T1000 (cell line): ENCODE measurements around the gene CHRNB1.

Experiments used
- DNase-seq: peaks from one replicate; lab custom pipeline; 2025; ENCODE audit warnings: mixed read lengths; lab: John Stamatoyannopoulos, UW

Gene CHRNB1, protein sequence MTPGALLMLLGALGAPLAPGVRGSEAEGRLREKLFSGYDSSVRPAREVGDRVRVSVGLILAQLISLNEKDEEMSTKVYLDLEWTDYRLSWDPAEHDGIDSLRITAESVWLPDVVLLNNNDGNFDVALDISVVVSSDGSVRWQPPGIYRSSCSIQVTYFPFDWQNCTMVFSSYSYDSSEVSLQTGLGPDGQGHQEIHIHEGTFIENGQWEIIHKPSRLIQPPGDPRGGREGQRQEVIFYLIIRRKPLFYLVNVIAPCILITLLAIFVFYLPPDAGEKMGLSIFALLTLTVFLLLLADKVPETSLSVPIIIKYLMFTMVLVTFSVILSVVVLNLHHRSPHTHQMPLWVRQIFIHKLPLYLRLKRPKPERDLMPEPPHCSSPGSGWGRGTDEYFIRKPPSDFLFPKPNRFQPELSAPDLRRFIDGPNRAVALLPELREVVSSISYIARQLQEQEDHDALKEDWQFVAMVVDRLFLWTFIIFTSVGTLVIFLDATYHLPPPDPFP

DNA sequence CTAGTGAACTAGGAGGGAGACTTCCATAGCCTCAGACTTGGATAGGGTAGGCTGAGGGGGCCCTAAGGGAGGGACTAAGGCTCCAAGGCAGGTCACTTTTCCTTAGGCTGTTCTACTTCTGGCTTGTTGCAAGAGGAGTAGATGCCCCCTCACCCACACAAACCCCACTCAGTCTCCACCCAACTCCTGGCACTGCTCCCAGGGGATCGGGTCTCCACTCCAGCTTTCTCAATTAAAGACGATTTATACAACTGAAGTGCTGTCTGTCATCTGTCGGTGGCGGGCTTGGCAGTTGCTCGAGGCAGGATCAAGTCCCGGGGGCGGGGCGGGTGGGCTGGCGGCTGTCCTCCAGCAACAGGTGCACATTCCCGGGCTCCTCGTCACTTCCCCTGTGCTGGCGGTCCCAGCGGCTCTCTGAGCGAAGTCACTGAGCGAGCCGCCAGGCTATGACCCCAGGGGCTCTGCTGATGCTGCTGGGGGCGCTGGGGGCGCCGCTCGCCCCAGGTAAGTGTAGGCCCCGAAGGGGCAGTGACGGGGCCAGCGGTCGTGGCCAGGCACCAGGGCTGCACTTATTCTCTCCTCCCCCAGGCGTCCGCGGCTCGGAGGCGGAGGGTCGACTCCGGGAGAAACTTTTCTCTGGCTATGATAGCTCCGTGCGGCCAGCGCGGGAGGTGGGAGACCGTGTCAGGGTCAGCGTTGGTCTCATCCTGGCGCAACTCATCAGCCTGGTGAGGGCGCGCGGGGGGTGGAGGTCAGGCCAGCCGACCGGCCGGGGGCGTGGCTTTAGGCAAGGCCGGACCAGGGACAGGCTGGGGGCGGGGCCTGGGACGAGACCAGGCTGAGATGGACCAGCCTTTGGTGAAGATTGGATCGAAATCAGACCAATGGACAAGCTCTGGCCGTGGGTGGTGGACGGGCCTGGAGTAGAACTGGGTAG is at the start of gene CHRNB1:
CHRNB1 (plus strand) TSS at position 380 of the 937 bp plus-strand sequence; CDS start at position 447, 67 bp downstream.
- no peak for DNase-seq

DNA sequence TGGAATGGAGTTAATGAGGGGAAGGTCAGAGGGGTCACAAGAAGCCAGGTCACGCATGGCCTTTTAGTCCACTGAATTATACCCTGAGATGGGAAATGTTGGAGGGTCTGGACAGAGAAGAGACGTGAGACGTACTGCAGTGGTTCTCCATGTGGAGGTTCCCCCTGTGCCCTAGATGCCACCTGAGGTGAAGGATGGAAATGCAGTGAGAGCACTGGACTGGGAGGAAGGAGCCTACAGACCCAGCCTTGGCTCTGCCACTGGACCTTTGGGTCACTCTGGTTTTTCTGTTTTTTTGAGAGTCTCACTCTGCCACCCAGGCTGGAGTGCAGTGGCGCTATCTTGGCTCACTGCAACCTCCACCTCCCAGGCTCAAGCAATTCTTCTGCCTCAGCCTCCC is 48.7 kb upstream of the CHRNB1 start:
- DNase-seq = no peak

DNA sequence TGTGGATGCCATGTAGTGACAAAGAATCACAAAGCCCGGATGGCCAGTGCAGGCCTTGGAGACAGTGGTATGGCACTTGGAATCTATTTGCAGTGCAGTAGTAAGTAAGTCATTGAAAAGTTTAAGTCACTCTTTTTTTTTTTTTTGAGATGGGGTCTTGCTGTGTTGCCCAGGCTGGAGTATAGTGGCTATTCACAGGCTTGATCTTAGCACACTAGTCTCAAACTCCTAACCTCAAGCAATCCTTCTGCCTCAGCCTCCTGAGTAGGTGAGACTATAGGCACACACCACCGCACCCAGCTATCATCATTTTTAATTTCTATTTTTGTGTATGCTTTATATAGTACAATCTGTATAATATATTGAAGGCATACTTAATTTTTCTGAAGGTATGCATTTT is 46.2 kb upstream of the CHRNB1 start:
- DNase-seq = no peak

DNA sequence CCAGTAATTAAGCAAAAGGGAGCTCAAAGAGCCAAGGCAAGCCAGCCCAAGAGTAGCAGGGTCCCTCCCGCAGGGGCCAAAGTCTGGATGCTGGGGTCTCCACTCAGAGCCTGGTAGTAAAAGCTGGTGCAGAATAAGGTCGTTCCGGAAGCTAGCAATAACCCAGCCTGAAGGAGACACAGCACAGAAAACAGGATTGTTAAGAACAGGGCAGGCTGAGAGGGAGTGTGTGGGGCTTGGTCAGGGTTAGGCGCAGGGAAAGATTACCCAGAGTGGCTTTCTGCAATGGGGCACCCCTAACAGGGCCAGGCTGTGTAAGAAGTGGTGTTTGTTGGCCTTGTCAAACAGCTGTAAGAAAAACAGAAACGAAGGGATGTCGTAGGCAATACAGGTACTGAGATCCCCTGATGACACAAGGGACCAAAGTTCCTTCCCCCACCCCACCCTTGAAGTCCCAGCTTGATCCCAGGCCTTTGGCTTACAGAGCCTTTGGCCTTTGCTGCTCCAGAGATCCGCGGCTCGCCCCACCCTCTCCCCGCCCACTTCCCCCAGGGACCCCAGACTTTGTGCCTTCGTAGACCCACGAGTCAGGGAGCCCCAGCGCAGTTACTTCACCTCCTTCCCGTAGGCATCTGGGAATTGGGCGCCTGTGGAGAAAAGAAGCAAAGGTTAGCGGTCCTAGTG is 41.7 kb upstream of the CHRNB1 start:
- no peak for DNase-seq

DNA sequence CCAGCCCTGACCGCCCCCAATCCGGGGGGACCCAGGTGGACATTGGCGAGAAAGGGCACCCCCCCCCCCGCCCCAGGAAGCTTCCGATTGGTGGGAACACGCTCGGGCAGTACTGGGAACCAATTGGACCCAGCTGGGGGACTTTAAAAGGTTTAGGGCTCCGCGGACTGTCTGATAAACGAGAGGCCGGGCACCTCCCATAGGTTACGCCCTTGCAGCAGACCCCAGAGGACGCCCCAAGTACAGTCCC is 41.2 kb upstream of the CHRNB1 start:
- DNase-seq = no peak

DNA sequence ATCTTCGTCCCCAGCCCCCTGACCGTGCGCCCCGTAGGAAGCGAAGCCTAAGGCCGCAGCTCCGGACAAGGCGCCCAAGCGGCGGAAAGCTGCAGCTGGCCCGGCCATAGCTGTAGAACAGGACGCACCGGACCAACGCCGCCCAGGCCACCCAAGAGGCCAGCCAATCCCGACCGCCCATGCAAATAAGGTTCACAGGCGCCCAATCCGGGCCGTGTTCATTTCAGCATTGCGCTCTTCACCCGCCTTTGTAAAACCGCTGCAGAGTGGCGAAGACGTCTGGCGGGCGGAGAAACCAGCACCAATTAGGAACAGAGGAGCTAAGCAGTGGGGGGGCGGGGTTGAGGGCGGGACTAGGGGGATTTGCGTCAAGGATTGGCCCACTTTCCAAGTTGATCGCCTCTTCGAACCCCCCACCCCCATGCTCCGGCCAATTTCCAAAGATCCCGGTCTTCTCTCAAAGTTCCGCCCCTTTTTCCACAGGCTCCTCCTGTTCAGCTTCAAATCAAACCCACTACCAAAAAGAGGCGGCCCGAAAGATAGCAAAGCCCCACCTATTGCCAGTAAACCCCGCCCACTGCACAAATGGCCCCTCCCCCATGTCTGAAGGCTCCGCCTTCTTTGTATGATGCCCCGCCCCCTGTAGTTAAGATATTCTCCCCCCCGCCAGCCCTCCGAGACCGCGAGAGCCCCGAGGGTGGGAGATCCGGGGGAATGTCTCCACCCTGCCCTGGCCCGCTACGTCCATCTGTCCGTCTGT is 40.7 kb upstream of the CHRNB1 start, which contains the start of gene TMEM256:
TMEM256 (minus strand) TSS at position 121 of the 760 bp plus-strand sequence; CDS start at position 108, 13 bp downstream.
- peak; percentile 98 for DNase-seq

DNA sequence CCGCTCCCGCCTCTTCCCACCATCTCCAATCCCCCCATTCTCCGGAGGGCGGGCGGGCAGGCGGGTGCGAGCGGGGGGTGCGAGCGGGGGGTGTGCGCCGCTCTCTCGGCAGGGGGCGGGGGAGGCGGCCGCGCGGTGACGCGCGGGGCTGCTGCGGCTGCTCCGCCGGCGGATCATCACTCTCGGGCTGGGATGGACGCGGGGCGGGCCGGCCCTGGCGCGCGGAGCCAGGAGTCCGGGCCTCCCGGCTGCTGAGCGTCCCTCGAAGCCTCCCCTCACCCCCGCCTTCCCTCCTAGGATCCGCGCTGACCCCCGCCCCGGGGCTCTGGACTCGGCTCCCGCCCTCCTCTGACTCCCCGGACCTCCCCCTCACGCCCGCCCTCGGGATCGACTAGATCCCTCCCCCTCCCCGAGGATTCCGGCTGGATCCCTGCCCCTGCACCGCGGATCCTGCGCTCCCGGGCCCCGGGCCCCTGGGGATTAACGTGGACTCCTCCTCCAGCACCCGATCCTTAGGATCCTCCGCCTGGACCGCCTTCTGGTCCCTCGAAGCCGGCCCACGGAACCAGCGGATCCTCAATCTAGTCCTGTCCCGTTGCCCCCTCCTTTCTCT is 40.0 kb upstream of the CHRNB1 start:
- DNase-seq = peak; percentile 51

DNA sequence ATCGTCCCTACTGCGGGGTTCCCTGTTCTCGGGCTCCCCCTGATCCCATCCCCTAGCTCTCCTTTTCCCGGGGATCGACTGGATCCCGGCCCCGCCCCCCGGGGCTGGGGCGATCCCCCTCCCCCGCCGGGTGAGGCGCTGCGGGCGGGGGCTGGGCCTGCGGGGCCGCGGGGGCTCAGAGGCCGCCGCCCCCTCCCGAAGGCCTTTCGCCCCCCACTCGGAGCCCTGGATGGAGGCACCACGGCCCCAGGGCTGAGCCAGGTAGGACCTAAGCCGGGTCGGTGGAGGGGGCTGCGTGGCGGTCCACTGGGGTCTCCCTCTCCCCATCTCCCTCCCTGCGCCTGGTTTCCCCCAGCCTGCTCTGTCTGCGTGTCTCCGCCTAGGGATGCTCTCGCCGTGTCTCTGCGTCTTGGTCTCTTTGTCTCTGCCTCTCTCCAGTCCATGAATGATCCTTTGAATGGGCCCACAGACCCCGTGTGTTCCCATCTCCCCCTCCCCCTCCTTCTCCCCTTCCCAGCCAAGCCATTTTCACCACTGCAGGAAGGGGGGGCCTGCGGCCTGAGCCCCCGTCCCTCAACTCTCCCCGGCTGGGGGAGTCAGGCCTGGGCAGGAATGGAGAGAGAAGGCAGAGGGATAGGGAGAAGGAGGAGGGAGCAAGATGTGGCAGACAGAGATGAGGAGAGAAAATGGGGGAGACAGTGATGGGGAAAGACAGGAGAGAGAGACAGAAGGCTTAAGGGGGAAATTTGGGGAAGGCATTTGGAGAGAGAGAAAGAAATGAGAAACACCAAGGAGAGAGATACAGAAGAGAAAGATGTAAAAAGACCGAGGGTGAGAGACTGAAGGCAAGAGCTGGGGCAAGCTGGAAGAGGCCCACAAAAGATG is 39.3 kb upstream of the CHRNB1 start:
- no peak for DNase-seq

DNA sequence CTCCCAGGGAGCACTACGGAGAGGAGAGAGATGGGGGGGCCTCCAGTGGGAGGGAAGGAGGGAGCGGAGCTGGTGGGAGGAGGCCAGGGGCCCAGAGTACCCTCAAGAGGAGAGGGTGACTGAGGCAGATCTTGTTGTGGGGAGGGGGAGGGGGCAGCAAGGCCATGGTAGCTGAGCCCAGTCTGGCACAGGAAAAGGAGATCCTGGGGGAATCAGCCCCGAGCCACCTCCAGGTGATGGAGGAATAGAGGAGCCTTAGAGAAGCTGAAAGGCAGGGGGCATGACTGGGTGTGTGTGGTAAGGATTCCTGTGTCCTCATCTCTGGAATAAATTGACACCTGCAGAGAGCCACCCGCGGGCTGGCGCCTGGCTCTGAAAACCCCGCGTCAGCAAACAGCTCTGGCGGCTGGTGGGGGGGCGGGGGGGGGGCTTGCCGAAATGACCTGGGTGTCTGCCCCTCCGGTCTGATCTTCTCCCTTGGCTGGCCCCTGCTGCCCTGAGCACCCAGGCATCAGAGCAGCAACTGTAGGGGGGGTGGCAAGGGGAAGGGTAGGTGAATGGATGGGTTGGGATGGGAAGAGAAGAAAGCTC is 38.5 kb upstream of the CHRNB1 start:
- DNase-seq = no peak

DNA sequence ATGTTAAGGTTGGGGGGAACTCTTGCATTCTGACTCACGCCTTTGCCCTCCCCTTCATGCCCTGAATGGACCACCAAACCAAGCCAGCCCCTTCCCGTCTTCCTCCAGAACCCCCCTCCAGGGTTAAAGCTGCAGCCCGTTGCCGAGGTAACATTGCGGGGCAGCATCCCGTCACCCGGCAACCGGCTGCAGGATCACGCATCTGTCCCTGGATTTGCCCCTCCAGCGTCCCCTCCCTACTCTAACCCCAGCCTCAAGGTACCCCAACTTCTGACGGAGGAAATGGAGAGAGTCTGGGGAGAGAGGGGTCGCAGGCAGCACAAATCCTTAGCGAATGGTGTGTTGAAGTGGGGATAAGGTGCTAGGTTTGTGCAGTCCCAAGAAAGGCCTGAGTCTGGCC is 37.8 kb upstream of the CHRNB1 start:
- DNase-seq = no peak

DNA sequence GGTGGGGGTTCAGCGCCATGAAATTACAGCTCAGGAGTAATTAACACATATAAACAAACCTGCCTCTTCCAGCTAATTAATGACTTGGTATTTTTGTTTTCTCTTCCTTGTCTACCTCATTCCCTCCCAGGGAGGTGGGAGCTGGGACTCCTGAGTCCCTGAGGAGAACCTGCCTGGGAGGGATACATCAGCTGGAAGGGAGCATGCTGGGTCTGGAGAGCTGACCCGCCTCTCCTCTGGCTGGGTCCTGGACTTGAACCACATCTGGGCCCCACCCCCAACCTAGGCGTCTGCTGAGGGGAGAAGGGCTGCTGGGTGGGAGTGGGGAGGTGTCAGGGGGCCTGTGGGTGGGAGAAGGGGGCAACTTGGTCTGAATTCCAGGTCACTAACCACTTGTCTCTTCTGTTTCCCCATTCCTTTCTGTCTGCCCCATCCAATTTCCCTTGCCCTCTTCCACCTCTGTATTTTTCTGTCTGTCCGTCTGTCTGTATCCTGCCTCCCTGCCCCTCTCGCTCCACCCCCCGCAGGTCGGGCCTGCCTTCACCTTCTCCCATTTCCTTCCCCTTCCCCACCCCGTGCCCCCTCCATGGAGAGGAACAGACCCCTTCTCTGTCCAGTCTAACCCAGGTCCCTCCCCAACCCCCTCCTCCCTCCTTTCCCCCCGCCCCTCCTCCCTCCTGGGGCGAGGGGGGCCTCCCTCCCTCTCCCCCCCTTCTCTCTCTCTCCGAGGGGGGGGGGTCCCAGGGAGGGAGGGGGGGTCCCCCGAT is 37.2 kb upstream of the CHRNB1 start, which contains the start of gene NLGN2:
NLGN2 (plus strand) TSS at position 361 of the 767 bp plus-strand sequence. CDS start 411 bp downstream, outside the sequence.
- DNase-seq = no peak

DNA sequence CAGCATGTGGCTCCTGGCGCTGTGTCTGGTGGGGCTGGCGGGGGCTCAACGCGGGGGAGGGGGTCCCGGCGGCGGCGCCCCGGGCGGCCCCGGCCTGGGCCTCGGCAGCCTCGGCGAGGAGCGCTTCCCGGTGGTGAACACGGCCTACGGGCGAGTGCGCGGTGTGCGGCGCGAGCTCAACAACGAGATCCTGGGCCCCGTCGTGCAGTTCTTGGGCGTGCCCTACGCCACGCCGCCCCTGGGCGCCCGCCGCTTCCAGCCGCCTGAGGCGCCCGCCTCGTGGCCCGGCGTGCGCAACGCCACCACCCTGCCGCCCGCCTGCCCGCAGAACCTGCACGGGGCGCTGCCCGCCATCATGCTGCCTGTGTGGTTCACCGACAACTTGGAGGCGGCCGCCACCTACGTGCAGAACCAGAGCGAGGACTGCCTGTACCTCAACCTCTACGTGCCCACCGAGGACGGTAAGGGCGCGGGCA is 36.6 kb upstream of the CHRNB1 start:
- no peak for DNase-seq

DNA sequence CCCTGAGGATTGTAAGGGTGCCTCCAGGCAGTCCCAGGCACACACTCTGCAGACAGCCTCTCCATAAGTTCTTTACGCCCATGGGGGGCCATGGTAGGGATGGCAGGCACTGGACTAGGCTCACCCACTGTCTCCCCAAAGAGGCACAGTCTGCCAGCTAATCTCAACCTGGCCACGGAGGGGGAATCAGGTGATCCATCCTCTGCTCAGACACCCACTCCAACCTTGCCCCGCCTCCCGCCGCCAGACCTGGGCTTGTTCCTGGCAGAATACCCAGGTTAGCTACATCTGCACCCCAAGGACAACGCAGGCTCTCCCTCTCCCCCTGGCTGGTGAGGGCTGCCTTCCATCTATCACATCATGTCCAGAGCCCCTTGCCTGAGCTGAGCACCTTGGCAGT is 36.0 kb upstream of the CHRNB1 start:
- no peak for DNase-seq

DNA sequence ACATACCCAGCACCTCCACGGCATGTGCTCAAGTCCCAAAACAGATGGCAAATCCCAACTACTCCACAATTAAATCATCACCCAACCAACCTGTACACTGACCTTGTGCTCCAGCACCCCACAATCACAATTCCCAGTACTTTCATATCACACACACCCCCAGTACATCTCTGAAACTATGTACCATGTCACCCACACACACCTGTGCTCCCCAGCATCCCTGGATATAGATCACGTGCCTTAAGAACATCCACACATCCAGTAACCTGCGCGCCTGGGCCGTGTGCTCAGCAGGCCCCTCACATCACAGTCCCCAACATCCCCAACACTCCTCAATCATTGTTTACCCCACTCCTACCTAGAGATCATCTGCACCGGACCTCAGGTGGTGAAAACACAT is 35.1 kb upstream of the CHRNB1 start:
- DNase-seq = no peak

DNA sequence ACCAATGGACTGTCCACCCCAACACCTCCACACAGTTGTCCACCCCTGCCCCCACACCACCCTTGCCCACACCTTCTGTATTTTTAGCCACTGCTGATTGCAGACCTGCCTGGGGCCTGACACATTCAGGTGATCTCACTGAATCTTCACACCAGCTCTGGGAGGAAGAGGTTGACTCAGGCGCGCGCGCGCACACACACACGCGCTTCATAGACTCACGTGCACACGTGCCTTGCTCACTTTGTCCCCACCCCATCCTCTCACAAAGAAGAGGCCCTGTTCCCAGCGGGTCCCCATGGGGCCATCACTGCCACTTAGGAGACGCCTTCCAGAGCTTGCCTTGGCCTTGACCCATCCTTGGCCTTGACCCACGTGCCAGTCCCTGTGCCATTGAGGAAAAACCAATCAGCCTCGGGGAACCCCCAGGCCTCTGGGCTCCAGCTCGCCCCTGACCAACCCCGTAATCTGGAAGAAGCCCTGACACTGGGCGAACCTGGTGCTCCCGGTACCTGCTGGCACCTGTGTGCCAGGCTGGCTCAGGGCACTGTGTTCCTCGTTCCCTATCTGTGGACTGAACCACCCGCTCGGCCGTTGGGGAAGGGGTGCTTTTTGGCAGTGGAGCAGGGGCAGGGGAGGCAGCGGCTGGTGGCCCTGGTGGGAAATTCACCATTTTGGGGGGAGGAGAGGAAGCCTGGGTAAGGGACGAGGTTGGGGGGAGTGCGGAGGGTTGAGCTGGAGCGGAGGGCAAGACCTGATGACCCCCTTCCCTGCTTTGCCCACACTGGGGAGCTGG is 34.0 kb upstream of the CHRNB1 start:
- DNase-seq = no peak

DNA sequence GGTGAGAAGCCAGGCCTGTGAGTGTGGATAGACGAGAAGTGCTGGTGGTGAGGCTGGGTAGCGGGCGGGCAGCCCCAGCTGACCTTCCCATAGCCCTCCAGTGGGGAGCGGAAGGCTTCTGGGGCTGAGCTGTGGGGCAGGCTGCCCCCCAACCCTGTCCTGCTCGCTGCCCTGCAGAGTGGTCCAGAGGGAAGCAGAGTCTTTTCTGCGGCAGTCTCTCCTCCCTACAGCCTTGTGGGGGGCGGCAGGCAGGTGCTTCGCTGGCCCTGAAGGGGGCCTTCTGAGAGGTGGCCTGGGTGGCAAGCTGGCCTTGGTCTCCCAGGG is 33.5 kb upstream of the CHRNB1 start:
- DNase-seq = no peak

DNA sequence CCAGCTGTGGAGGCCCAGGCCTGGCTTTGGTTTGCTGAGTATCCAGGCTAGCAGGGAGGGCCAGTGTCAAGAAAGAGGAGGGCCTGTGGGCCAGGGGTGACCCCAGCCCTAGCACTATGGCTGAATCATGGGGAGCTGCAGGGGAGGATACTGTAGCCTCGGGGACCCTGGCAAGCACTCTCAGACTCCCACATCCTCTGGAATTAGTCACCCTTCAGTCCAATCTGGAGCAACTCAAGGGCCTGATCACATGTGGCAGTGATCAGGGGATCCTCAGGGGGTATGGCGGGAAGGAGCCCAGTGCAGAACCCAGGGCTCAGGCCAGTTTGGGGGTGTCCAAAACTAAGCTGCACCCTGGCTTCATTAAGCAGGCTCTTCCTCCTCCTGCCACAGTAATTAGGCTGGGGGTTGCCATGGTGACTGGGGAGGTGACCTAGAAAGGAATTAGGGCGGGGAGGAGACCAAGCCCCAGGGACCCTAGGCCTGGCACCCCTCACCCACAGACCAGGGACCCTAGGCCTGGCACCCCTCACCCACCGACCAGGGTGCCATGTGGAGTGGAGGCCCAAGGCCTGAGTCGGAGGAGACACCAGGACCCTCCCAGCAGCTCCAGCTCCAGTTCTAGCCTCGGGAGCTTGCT is 31.4 kb upstream of the CHRNB1 start:
- DNase-seq = no peak
